Measurements from ENCODE around the gene AP1S2.

AP1S2 gene

DNA sequence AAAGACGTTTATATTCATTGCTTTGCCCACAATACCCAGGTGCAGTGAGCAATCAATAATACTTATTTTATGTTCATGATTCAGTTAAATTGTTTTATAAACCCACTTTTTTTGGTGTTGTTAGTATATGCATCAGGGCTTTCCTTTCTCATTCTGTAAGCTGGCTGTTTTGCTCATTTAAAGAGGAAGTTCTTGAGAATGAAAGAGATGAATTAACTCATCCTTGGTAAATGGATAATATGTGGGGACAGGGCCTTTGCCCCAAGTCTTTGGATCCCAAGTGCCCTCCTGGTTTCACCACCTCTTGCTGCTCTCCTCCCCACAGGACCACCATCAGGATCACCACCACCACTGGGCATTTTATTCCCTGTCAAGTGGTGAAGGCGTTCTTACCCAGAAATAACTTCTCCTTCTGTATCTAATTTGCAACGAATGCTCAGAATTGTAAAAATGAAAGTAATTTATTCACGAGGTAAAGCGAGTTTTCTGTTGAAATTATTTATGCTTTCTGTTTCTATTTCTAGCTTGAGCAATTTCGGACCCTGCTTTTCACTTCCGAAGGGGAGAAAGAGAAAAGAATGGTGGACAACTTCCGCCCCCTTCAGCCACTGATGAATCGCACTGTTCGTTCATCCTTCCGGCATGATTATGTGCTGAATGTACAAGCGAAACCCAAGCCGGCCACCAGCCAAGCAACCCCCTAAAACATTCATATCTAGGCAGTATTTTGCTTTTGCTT, 72.5 kb downstream of the AP1S2 start:
- TF ChIP-seq POLR2AphosphoS5 (IDR thresholded peaks at IDR 0.05; ENCODE audit: borderline replicate concordance, low read depth, low read length) (no peak), EZH2 (IDR thresholded peaks at IDR 0.05) (no peak)
- H3K27ac ChIP-seq: no peak overlapping the region
- no peaks in the 10 kb centered on the region for H3K9me3 ChIP-seq (ENCODE audit: low read depth, low read length)
- no peak overlapping the region for H3K9ac ChIP-seq (ENCODE audit: insufficient read length)
- H3K36me3 ChIP-seq (ENCODE audit: insufficient read depth, low read length): peaks cover 4% of the 10 kb centered on the region; the same call in 1 of the 2 replicates
- no peak for DNase-seq (ENCODE audit: low read depth, low spot score)
- H3K4me3 ChIP-seq: no peak overlapping the region

Data from SK-N-MC (cell line).